ENCODE data around the gene TCF3.

The TCF3 gene

DNA sequence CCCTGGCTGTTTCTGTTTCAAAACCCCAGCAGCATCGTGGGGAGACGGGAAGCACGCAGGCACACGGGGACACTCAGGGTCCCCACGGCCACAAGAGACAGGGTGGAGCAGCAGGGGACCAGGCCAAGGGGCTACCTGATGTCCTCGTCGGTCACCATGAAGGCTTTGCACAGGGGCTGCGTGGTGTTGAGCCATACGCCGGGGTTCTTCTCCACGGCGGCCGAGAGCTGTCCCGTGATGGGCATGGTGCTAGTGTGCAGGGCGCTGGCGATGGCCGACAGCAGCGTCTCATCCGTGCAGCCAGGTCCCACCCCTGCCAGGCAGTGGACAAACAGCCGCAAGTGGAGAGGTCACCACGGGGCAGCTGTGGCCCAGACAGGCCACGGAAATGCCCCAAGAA lies 71.5 kb downstream of the TCF3 start:
- DNase-seq (ENCODE audit: low spot score): no peak

DNA sequence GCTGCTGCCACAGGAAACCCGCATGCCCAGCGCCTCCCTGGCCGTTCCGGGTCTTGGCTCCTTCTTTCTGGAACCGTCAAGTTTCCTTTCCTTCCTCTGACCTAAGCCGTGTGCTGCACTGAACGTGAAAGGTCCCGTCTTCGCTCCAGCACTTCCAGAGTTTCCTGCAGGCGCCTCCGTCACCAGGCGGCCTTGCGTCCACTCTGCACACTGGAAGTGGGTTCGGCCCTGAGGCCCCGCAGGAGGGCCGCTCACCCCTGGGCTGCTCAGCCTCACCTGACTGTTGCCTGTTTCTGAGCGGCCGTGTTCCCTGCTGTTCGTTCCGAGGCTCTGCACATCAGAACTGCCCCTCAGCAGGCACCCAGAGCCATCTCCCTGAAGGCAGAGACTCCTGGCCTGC lies 72.0 kb downstream of the TCF3 start:
- no peak for DNase-seq (ENCODE audit: low spot score)

DNA sequence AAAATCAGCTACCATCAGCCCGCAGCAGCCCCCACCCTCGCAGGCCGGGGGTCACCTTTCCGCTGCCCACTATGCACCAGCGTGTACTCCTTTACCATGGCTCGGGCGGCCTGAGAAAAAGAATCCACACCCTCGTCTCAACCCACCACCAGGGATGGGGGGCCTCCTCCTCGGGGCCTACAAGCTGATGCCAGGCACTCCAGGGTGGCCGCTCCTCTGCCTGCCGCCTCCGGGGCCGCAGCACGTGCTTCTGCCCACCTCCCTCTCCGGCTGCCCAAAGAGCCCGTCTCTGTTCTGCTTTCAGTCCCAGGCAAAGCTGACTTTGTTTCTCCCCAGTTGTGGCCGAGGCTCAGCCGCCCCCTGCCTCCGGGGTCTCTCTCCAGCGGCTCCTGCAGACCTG lies 73.2 kb downstream of the TCF3 start:
- DNase-seq (ENCODE audit: low spot score): no peak

DNA sequence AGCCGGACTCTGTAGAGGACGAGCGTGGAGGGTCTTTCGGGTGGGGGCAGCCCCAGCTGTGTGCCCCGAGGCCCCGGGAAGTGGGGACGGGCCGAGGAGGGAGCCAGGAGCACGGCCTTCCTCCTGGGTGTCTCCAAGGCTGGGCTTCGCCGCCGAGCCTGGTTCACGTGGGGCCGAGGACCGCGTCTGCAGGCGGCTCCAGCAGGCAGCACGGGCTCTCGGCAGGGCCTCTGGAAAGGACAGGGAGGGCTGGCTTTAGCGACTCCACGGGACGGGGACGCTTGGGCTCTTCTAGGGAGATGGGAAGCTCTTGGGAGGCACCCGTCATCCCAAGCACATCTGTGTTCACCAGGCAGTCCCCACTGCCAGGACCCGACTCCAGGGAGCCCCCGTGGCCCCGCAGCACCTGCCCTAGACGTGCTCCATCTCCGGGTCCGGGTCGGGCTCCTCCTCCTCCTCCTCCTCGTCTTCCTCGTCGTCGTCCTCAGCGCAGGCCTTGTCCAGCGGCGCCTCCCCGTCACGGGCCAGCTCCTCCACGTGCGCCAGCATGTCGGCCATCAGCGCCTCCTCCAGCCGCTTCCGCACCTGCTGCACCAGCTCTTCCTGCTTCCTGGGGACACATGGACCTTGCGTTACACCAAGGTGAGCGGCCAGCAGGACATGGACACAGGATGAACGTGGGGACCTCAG lies 74.3 kb downstream of the TCF3 start:
- no peak for DNase-seq (ENCODE audit: low spot score)

DNA sequence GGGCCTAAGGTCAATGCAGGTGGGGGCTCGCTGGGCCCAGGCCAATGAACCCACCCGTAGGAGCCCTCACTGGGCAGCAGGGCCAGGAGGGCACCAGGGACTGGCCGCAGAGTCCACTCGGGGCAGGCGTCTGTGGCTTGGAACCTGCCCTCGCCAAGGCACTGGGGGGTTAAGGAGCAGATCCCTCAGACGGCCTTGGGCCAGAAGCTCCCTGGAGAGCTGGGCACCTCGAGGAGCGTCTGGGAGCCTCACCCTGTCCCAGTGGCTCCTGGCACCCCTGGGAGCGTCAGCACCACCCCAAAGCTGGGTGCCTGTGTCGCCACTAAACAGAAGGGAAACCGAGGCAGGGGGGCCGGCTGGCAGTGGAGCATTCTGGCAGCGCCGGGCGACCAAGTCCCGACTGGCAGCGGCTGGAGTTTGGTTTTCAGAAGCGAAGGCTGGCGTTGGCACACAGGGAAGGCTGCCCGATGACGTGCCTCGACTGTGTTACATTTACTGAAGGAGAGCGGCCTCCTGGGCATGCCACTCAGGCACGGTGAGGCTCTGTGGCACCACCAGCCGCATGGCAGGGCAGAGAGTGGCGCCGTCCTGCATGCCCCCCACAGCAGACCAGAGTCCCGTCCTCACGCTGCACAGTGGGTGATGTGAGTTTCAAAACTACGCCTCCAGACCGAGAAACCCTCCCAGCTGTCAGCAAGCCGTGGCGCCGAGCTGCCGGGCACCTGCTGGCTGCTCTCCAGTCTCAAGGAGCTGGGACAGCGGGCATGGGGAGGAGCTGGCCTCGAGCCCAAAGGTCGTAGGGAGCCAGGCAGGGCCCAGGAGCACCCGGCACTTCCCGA lies 75.1 kb downstream of the TCF3 start:
- DNase-seq (ENCODE audit: low spot score): no peak

DNA sequence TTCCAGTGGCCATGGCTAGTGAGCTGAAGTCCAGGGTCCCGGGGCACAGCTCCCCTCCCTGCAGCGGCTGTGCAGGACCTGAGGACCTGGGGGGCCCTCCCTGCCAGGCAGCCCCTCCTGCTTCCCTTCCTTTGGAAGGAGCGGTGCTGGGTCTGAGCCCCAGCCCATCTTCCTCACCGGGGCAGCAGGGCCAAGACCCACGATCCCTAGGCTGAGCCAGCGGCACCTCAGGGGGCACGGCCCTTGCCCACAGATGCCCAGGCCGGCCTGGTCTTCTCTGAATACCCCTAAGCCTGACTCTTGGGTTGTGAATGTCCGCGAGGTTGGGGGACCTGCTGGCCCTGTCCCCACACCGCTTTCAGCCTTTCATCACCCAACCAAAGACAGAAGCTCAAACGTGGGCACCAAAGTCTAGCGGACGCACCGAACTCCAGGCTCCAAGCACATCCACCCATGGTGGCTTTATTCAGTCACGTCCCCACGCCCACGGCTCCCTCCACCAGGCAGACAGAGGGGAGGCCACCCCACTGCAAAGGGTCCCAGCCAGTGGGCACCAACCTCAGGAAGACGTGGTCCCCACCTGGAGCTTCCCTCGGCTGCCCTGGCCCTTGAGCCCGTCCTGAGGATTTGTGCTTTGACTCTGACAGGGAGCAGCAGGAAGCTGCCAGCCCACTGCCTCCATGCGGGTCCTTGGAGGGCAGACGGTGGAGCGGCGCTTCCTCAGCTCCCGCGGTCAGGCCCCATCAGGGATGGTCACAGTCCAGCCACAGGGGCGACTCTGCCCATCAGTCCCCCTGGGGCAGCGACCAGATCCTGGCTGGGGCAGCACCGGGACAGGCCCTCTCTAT lies 75.9 kb downstream of the TCF3 start:
- no peak for DNase-seq (ENCODE audit: low spot score)

DNA sequence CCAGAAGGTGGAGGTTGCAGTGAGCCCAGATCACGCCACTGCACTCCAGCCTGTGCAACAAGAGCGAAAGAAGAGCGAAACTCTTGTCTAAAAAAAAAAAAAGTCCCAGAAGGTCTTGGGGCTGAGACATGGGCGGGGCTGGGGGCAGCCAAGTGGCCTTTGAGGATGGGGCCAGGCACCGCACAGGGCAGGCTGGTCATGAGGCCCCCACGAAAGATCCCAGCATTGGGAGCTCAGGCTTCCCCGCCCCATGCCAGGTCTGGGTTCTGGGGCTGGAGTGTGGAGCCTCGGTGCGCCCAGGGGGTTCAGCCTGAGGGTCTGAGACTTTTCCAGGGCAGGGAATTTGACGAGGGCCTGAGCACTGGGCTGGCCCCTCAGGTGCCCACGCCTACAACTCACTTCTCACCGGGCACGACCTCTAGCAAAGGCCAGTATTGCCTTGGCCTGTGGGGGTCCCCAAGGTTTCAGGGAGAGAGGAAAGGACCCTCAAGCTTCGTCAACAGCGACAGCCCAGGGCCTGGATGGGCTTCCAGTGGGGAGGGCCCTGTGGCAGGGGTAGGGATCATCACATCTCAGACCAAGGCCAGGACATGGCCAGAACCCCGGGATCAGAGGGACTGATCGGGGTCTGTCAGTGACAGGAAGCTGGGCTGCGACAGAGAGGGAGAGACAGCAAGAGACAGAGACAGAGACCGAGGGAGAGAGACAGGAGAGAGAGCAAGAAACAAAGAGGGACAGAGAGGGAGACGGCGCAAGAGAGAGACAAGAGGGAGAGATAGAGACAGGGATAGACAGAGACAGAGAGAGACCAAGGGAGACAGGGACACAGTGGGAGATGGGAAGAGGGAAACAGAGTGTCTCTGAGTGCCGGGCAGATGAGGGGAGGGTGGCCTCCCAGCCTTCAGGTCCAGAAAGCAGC lies 76.8 kb downstream of the TCF3 start:
- DNase-seq (ENCODE audit: low spot score): no peak

DNA sequence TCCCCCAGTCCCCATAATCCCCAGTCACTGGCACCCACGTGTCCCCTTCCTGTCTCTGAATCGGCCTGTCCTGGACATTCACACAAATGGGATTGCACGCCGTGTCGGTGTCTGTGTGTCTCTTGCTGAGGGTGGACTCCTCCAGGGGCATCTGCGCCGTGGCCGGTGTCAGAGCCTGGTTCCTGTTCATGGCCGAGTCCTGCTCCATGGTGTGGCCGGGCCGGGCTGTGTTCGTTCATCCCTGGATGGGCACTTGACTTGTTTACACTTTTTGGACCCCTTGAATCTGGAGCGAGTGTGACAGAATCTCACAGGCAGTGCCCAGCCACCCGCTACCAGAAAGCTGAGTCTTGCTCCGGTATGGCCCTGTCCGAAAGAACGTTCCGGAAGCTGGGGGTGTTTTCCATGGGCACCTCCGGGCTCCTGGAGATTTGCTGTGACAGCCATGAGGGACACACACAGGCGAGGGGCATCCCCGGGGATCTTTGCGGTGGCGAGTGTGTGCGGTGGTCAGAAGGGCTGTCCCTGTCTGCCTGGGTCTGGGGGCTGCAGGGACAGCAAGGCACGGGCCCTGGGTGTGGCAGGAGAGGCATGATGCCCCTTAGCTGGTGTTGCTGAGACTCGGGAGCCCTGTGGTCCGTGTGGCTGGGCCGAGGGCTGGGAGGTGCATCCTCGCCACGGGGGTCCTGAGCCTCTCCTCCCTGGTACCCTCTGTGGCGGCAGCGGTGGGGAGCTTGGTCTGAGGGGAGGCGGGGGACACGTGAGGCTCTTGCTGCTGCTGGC lies 77.9 kb downstream of the TCF3 start:
- no peak for DNase-seq (ENCODE audit: low spot score)

DNA sequence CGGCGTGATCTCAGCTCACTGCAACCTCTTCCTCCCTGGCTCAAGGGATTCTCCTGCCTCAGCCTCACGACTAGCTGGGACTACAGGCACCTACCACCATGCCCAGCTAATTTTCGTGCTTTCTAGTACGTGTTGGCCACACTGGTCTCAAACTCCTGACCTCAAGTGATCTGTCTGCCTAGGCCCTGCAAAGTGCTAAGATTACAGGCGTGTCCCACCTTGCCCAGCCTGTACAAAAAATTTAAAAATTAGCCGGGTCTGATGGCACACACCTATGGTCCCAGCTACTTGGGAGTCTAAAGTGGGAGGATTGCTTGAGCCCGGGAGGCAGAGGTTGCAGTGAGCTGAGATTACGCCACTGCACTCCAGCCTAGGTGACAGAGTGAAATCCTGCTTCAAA lies 79.6 kb downstream of the TCF3 start:
- no peak for DNase-seq (ENCODE audit: low spot score)

DNA sequence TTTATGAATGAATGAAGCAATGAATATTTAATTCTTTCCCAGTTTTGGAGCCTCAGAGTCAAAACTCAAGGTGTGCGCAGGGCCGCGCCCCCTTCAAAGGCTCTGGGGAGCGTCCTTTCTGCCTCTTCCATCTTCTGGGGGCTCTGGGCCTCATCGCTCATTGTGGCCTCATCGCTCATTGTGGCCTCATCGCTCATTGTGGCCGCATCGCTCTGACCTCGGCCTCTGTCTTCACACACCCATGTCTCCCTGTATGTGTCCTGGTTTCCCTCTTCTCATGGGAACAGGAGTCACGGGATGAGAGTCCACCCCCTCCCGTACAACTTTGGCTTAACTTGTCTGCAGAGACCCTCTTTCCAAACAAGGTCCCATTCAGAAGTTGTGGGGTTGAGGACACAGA lies 81.1 kb downstream of the TCF3 start:
- DNase-seq (ENCODE audit: low spot score): no peak

DNA sequence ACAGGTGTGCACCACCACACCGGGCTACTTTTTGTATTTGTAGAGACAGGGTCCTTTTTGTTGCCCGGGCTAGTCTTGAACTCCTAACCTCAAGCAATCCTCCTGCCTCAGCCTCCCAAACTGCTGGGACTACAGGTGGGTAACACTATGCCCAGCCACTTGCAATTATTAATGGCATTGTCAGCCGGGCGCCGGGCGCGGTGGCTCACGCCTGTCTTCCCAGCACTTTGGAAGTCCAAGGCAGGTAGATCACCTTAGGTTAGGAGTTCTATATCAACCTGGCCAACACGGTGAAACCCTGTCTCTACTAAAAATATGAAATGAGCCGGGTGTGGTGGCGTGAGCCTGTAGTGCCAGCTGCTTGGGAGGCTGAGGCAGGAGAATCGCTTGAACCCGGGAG lies 81.6 kb downstream of the TCF3 start:
- DNase-seq (ENCODE audit: low spot score): no peak

DNA sequence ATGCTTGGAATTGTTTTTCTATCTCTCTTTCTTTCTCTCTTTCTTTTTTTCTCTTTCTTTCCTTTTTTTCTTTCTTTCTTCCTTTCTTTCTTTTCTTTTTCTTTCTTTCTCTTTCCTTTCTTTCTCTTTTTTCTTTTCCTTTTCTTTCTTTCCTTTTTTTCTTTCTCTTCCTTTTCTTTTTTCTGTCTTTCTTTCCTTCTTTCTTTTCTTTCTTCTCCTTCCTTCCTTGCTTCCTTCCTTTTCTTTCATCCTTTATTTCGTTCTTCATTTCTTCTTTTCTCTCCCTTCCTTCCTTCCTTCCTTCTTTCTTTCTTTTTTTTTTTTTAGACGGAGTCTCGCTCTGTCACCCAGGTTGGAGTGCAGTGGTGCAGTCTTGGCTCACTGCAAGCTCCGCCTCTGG lies 82.4 kb downstream of the TCF3 start:
- no peak for DNase-seq (ENCODE audit: low spot score)

DNA sequence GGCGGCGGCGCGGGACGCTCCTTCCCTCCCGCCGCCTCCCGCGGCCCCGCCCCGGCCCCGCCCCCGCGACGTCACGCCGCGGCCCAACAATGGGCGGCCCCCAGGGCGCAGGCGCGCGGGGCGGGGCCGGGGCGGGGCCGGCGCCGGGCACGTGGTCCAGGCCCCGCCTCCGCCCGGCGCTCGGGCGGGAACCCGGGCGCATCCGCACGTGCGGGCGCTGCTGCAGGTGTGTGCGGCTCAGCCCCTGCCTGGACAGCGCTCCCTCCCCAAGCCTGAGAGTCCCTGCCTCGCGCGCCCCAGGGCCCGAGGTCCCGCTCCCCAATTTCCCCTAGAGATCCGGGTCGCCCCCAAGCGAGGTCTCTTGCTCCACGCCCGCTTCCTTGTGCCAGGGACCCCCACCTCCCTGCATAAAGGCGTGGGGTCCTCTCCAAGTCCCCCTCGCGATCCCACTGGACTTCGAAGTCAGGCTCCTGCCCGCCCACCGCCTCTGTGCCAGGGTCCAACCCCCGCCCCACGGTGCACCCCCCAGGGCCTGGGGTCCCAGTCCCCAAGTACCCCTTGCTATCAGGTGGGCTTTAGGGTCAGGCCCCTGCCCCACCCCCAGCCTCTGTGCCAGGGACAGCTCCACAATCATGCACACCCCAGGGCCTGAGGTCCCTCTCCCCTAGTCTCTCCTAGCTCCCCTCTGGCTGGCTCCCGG lies 83.9 kb downstream of the TCF3 start, which contains the start of gene MEX3D:
MEX3D (minus strand) TSS at position 6 of the 700 bp plus-strand sequence. CDS start 267 bp downstream, outside the sequence.
- DNase-seq (ENCODE audit: low spot score): peak; percentile 53

DNA sequence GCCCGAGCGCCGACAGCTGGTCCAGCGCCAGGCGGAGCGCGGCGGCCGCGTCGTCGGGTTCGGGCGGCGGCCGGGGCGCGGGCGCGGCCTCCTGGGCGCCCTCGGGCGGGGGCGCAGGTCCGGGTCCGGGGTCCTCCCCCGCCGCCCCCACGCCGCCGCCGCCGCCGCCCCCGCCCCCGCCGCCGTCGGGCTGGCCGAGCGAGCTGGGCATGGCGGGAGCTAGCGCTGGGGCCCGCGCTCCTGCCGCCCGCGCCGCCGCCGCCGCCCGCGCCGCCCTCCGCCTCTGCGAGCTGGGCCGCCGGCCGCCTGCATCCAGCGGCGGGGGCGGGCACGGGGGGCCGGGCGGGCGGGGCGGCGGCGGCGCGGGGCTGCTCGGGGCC lies 84.6 kb downstream of the TCF3 start:
- no peak for DNase-seq (ENCODE audit: low spot score)

DNA sequence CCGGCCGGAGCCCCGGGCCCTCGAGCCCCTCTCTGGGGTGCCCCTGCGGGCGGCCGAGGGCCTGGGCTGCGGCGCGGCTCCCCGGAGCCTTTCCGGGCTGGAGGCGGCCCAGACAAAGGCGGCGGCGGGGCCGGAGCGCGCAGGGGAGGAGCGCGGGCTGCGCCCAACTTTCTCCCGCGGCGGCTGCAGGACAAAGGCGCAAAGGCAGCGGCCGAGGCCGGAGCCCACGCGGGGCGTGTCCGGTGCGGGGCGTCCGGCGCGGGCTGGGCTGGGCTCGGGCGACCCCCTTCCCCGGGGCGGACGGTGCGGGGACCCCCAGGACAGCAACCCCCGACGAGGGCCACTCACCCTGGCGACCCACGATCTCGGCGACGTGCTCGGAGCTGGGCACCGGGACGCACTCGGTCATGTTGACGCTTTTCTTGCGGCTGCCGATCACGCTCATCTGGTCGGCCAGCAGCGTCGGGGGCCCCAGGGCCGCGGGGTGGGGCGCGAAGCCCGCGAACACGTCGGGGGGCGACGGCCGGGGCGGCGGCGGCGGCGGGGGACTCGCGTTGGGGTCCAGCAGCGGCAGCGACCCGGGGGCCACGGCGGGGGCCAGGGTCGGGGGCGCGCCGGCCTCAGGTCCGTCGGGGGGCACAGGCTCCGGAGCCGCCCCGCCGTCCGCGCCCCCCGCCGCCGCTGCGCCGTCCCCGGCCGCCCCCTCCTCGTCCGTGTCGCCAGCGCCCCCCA lies 85.1 kb downstream of the TCF3 start:
- DNase-seq (ENCODE audit: low spot score): no peak

DNA sequence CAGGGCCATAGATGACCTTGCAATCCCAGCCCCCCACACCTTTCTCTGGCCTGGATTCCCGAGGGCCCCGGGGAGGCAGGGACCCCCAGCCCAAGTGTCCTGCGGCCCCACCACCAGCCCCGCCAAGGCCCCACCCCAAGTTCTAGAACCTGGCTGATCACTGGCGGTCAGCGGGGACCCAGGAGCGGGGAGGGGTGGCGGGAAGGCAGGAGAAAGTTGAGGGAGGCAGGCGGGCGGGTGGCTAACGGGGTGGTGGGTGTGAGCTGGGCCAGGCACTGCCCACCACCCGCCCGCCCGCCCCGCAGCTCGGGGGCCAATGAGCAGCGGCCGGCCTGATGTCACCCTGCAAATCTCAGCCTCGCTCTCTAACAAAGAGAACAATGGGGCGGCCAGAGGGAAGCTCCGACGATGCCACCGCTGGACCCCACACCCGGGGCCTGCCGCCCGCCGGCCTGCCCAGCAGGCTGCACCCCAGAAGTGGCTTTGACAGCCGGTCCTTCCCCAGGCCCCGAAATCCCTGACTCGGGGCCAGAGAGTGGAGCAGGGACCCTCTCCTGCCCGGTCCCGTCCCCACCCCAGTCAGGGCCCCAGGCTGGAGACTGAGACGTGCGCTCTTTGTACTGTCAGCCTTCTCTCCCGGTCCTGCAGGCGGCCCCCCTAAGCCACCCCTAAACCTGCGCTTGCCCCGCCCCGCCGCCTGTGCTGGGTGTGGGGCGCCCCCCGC lies 85.9 kb downstream of the TCF3 start:
- peak; percentile 90 for DNase-seq (ENCODE audit: low spot score)

DNA sequence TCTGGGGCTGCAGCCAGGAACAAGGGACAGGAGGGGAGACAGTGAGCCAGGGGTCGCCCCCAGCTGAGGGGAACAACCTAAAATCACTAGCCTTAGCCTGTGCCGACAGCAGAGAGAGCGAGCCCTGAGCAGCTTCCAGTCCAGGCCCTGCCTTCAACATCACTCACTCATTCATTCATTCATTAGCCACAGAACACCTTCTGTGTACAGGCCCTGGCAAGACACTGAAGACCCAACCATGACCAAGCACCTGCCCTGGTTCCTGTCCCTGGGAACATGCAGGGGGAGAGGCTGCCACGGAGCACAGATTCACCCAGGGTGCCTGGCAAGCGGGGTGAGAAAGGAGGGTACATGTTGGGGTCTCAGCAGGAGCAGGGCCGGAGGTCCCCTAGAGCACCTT lies 89.2 kb downstream of the TCF3 start:
- no peak for DNase-seq (ENCODE audit: low spot score)

DNA sequence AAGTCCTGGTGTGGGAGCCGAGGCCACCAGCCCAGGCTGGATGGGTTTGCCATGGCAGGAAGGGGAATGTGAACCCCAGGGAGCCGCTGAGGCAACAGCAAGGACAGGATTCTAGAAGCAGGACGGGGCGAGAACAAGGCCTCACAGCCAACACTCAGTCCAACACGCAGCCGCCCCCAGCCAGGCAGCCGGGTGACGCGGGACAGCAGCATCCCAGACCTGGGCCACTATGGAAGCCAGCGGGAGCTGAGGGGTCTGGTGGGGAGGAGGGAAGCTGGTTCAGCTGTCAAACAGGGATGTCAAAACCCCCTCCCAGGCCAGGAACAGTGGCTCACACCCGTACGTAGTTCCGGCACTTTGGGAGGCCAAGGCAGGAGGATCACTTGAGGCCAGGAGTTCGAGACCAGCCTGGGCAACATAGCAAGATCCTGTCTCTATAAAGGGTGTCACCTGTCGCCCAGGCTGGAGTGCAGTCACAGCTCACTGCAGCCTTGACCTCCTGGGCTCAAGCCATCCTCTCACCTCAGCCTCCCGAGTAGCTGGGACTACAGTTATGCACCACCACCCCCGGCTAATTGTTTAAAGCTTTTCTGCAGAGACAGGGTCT lies 91.1 kb downstream of the TCF3 start:
- no peak for DNase-seq (ENCODE audit: low spot score)

All from Ammon's horn (tissue), 1 donor.